GM12875 (cell line): Measurements from ENCODE around the gene SOWAHB.

ENCODE experiments used
- H3K4me3 ChIP-seq: one replicate; pipeline ENCODE4 v1.5.1; 2011; ENCODE audit warnings: low read depth, low read length, control low read depth
- TF ChIP-seq, protein P1 (sequence below): IDR thresholded peaks from 2 replicates; pipeline ENCODE4 v1.5.1; 2011; ENCODE audit warnings: low read depth, mild to moderate bottlenecking, control low read depth, inconsistent platforms, low read length, moderate library complexity, borderline replicate concordance; ENCODE audit not compliant: insufficient read depth

Gene SOWAHB

GRCh38 chr4:76867377-76867776 is 30.6 kb downstream of the SOWAHB start:
- no peak overlapping the region for H3K4me3 ChIP-seq
- TF ChIP-seq, protein P1, sequence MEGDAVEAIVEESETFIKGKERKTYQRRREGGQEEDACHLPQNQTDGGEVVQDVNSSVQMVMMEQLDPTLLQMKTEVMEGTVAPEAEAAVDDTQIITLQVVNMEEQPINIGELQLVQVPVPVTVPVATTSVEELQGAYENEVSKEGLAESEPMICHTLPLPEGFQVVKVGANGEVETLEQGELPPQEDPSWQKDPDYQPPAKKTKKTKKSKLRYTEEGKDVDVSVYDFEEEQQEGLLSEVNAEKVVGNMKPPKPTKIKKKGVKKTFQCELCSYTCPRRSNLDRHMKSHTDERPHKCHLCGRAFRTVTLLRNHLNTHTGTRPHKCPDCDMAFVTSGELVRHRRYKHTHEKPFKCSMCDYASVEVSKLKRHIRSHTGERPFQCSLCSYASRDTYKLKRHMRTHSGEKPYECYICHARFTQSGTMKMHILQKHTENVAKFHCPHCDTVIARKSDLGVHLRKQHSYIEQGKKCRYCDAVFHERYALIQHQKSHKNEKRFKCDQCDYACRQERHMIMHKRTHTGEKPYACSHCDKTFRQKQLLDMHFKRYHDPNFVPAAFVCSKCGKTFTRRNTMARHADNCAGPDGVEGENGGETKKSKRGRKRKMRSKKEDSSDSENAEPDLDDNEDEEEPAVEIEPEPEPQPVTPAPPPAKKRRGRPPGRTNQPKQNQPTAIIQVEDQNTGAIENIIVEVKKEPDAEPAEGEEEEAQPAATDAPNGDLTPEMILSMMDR, result no peak

- TF ChIP-seq, protein P1, result no peak
- no peak overlapping the region for H3K4me3 ChIP-seq
Observed at GRCh38 chr4:76866641-76867040, 31.3 kb downstream of the SOWAHB start.

- TF ChIP-seq, protein P1, result no peak
- no peak overlapping the region for H3K4me3 ChIP-seq
Observed at GRCh38 chr4:76858319-76858718, 39.6 kb downstream of the SOWAHB start.

DNA sequence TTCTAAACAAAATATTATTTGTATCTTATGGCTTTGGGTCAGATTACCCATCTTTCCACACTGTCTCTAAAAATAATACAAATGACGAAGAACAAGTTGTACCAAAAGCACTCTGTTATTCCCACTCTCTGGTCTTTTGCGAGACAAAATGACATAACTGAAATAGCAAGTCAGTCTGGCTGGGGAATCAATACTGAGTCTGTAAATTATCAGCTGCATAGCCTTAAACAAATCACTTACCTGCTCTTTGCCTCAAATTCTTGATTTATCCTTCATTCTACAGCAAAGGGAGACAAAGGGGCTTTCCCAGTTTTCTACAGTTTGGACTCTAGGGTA is 40.9 kb downstream of the SOWAHB start:
- TF ChIP-seq, protein P1, result no peak
- H3K4me3 ChIP-seq, result no peak overlapping the region

- no peak overlapping the region for H3K4me3 ChIP-seq
- TF ChIP-seq, protein P1, result no peak
Observed at GRCh38 chr4:76856243-76857073, 41.5 kb downstream of the SOWAHB start.

GRCh38 chr4:76854858-76855257 is 43.1 kb downstream of the SOWAHB start:
- H3K4me3 ChIP-seq, result no peak overlapping the region
- TF ChIP-seq, protein P1, result no peak

DNA sequence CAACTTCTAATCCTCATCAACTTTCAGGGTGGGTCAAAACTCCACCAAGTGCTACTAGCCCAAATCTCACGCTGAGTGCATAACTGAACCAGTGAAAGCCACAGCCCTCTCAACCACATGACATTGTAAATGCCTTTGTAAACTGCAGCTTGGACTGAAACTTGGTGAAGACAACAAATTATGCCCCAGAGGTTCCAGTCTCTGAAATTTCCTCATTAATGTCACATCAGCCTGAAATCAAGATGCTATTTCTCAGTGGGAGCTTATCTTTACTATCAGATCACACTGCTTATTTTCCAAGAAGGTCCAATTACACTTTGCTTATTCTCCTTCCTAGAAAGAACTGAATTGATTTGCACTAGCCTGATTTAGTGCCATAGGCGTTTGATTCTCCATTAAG is 46.6 kb downstream of the SOWAHB start:
- H3K4me3 ChIP-seq, result no peak overlapping the region
- TF ChIP-seq, protein P1, result no peak
